Hippocampal formation (tissue), 2 donors: Measurements from ENCODE around the gene CIROP.
"Not testable (repeated sequence)": the region's sequence is repeated elsewhere in the genome, so short reads cannot be mapped to it uniquely, and the experiment has no call there.

Experiments
- DNase-seq, 2 donors: peaks; one replicate each; lab custom pipeline; 2025; lab: John Stamatoyannopoulos, UW

Gene CIROP

GRCh38 chr14:23114669-23115038 lies 9.9 kb upstream of the CIROP start:
- DNase-seq, result no peak

GRCh38 chr14:23114120-23114458 lies 9.3 kb upstream of the CIROP start:
- DNase-seq, result no peak

GRCh38 chr14:23113431-23114119 lies 8.8 kb upstream of the CIROP start:
- DNase-seq, result no peak

GRCh38 chr14:23112359-23113178 lies 7.8 kb upstream of the CIROP start:
- no peak for DNase-seq

- no peak for DNase-seq
Observed at GRCh38 chr14:23110579-23111365, 6.0 kb upstream of the CIROP start.

- no peak for DNase-seq
Observed at GRCh38 chr14:23109769-23110168, 5.0 kb upstream of the CIROP start.

- DNase-seq, result not testable (repeated sequence)
Observed at GRCh38 chr14:23108169-23108568, 3.4 kb upstream of the CIROP start.

- not testable (repeated sequence) for DNase-seq
Observed at GRCh38 chr14:23107620-23108019, 2.8 kb upstream of the CIROP start.

GRCh38 chr14:23106747-23107045 lies 1.9 kb upstream of the CIROP start:
- no peak for DNase-seq

GRCh38 chr14:23105348-23105824 lies 597 bp upstream of the CIROP start:
- no peak for DNase-seq

GRCh38 chr14:23104070-23104590 lies 659 bp downstream of the CIROP start:
- no peak for DNase-seq

- no peak for DNase-seq
Observed at GRCh38 chr14:23103581-23103980, 1.2 kb downstream of the CIROP start.

- DNase-seq, result peak in 1 of 2 donors; percentile 21
Observed at GRCh38 chr14:23102801-23103200, 2.0 kb downstream of the CIROP start.

GRCh38 chr14:23101986-23102625 lies 2.7 kb downstream of the CIROP start:
- DNase-seq, result no peak

- no peak for DNase-seq
Observed at GRCh38 chr14:23101213-23101970, 3.4 kb downstream of the CIROP start.

GRCh38 chr14:23099212-23099861 lies 5.5 kb downstream of the CIROP start:
- DNase-seq, result no peak

- DNase-seq, result no peak
Observed at GRCh38 chr14:23097786-23098185, 7.0 kb downstream of the CIROP start.

GRCh38 chr14:23095196-23096108 lies 9.3 kb downstream of the CIROP start, which contains the start of gene C14orf119:
C14orf119 (plus strand) TSS chr14:23095505; CDS start chr14:23097659, 2,154 bp downstream.
- no peak for DNase-seq

GRCh38 chr14:23094666-23095195 lies 10.1 kb downstream of the CIROP start, which contains the start of gene ACIN1:
ACIN1 (minus strand) TSS chr14:23095136; CDS start chr14:23095112, 24 bp downstream.
- DNase-seq, result no peak
